Effector CD8-positive, alpha-beta T cell (primary cell): Measurements from ENCODE around the gene CYP26C1.

ENCODE experiments used
- DNase-seq: peaks from one replicate; lab custom pipeline; 2025; lab: John Stamatoyannopoulos, UW

CYP26C1 gene

GRCh38 chr10:93113042-93113441 lies 52.4 kb downstream of the CYP26C1 start:
- DNase-seq: no peak

GRCh38 chr10:93115661-93116383 lies 55.2 kb downstream of the CYP26C1 start:
- DNase-seq: peak; percentile 57
